PC-3 (cell line): Measurements from ENCODE around the gene ZNF337.
"Not testable (repeated sequence)": the region's sequence is repeated elsewhere in the genome, so short reads cannot be mapped to it uniquely, and the experiment has no call there.

Experiments used
- CTCF ChIP-seq: fragments of 300-600 bp; sonication (generic); conservative IDR thresholded peaks from 2 replicates; pipeline ENCODE4 v1.5.1; 2017; ENCODE audit warnings: antibody characterized with exemption, low read depth, mild to moderate bottlenecking, low read length
- EZH2 ChIP-seq: fragments of 300-600 bp; sonication (generic); IDR thresholded peaks from one replicate; pipeline ENCODE4 v1.6.1; 2017; ENCODE audit warnings: antibody characterized with exemption, mild to moderate bottlenecking, low read length; ENCODE audit not compliant: unreplicated experiment
- EZH2phosphoT487 ChIP-seq: fragments of 300-600 bp; sonication (generic); IDR thresholded peaks from 2 replicates; pipeline ENCODE4 v1.6.1; 2018; ENCODE audit warnings: mild to moderate bottlenecking, antibody characterized with exemption, low read length, borderline replicate concordance

GRCh38 chr20:25718896-25719809 lies 22.5 kb upstream of the ZNF337 start:
- not testable (repeated sequence) for TF ChIP-seq CTCF, EZH2phosphoT487, EZH2
